ENCODE results near the gene SH3BGRL3. TPM values are rescaled to one million over a fixed set of nuclear protein-coding genes. Genes with fewer than 3 reads are reported as not detected.

SH3BGRL3 gene
- total and polyA plus RNA-seq, 2 of the 13 experiments (the other 11 are each of a cell fraction or from before 2014, with no cell fraction given), result 11.4 to 12.2 TPM

DNA sequence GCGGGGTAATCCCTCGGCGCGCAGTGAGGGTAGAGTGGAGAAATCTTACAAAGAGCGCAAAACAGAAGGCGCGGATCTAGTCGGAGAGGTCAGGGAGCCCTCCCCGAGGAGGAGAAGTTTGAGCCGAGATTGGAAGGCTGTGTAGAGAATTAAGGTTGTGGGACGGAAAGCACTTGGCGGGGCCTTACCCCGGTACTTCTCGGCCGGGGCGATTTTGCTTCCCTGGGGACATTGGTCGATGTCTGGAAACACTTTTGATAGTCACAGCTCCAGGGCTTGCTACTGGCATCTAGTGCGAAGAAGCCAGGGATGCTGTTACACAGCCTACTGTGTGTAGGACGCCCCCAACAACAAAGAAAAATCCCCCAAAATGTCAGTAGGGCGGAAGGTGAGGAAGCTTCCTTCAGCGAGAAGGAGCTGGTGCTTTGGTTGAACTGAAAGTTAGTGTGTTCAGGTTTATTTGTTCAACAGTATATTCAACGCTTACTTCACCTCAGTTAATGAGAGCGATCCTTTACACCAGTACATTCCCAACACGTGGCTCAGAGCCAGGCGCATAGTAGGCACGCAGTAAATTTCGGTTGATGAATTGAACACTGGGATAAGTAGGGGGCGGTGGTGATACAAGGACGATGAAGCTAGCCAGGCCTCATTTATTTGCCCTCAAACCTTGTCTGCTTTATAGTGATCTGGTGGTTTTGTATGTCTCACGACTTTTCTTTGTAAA, 45.1 kb upstream of the SH3BGRL3 start (continued):
- TF ChIP-seq, protein P1, sequence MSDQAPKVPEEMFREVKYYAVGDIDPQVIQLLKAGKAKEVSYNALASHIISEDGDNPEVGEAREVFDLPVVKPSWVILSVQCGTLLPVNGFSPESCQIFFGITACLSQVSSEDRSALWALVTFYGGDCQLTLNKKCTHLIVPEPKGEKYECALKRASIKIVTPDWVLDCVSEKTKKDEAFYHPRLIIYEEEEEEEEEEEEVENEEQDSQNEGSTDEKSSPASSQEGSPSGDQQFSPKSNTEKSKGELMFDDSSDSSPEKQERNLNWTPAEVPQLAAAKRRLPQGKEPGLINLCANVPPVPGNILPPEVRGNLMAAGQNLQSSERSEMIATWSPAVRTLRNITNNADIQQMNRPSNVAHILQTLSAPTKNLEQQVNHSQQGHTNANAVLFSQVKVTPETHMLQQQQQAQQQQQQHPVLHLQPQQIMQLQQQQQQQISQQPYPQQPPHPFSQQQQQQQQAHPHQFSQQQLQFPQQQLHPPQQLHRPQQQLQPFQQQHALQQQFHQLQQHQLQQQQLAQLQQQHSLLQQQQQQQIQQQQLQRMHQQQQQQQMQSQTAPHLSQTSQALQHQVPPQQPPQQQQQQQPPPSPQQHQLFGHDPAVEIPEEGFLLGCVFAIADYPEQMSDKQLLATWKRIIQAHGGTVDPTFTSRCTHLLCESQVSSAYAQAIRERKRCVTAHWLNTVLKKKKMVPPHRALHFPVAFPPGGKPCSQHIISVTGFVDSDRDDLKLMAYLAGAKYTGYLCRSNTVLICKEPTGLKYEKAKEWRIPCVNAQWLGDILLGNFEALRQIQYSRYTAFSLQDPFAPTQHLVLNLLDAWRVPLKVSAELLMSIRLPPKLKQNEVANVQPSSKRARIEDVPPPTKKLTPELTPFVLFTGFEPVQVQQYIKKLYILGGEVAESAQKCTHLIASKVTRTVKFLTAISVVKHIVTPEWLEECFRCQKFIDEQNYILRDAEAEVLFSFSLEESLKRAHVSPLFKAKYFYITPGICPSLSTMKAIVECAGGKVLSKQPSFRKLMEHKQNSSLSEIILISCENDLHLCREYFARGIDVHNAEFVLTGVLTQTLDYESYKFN (CRISPR knock-in tag; conservative IDR thresholded peaks at IDR 0.05), result peak; percentile 8; the same call in 1 of the 2 replicates
- TF ChIP-seq ZNF138 (CRISPR knock-in tag; IDR thresholded peaks at IDR 0.05; ENCODE audit: low read depth), result 0 out of 2 replicates have a peak, but pooled peaks have one; percentile 1
- peak; percentile 66 for TF ChIP-seq U2AF1 (optimal IDR thresholded peaks at IDR 0.05; ENCODE audit: low read depth, low read length)
- peak; percentile 98 for TF ChIP-seq ZKSCAN1 (IDR thresholded peaks at IDR 0.05; ENCODE audit: low read length)
- TF ChIP-seq ZMYM2 (CRISPR knock-in tag; IDR thresholded peaks at IDR 0.05), result 0 out of 2 replicates have a peak, but pooled peaks have one; percentile 16
- 0 out of 2 replicates have a peak, but pooled peaks have one; percentile 9 for TF ChIP-seq ZNF543 (CRISPR knock-in tag; IDR thresholded peaks at IDR 0.05)
- TF ChIP-seq ZSCAN29 (CRISPR knock-in tag; conservative IDR thresholded peaks at IDR 0.05), result 0 out of 2 replicates have a peak, but pooled peaks have one; percentile 63
- TF ChIP-seq, protein P2, sequence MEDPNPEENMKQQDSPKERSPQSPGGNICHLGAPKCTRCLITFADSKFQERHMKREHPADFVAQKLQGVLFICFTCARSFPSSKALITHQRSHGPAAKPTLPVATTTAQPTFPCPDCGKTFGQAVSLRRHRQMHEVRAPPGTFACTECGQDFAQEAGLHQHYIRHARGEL (CRISPR knock-in tag; IDR thresholded peaks at IDR 0.05), result no peak
- TF ChIP-seq, protein P3, sequence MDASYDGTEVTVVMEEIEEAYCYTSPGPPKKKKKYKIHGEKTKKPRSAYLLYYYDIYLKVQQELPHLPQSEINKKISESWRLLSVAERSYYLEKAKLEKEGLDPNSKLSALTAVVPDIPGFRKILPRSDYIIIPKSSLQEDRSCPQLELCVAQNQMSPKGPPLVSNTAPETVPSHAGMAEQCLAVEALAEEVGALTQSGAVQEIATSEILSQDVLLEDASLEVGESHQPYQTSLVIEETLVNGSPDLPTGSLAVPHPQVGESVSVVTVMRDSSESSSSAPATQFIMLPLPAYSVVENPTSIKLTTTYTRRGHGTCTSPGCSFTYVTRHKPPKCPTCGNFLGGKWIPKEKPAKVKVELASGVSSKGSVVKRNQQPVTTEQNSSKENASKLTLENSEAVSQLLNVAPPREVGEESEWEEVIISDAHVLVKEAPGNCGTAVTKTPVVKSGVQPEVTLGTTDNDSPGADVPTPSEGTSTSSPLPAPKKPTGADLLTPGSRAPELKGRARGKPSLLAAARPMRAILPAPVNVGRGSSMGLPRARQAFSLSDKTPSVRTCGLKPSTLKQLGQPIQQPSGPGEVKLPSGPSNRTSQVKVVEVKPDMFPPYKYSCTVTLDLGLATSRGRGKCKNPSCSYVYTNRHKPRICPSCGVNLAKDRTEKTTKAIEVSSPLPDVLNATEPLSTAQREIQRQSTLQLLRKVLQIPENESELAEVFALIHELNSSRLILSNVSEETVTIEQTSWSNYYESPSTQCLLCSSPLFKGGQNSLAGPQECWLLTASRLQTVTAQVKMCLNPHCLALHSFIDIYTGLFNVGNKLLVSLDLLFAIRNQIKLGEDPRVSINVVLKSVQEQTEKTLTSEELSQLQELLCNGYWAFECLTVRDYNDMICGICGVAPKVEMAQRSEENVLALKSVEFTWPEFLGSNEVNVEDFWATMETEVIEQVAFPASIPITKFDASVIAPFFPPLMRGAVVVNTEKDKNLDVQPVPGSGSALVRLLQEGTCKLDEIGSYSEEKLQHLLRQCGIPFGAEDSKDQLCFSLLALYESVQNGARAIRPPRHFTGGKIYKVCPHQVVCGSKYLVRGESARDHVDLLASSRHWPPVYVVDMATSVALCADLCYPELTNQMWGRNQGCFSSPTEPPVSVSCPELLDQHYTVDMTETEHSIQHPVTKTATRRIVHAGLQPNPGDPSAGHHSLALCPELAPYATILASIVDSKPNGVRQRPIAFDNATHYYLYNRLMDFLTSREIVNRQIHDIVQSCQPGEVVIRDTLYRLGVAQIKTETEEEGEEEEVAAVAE (CRISPR knock-in tag; IDR thresholded peaks at IDR 0.05; ENCODE audit: borderline replicate concordance), result no peak
- TF ChIP-seq, protein P4, sequence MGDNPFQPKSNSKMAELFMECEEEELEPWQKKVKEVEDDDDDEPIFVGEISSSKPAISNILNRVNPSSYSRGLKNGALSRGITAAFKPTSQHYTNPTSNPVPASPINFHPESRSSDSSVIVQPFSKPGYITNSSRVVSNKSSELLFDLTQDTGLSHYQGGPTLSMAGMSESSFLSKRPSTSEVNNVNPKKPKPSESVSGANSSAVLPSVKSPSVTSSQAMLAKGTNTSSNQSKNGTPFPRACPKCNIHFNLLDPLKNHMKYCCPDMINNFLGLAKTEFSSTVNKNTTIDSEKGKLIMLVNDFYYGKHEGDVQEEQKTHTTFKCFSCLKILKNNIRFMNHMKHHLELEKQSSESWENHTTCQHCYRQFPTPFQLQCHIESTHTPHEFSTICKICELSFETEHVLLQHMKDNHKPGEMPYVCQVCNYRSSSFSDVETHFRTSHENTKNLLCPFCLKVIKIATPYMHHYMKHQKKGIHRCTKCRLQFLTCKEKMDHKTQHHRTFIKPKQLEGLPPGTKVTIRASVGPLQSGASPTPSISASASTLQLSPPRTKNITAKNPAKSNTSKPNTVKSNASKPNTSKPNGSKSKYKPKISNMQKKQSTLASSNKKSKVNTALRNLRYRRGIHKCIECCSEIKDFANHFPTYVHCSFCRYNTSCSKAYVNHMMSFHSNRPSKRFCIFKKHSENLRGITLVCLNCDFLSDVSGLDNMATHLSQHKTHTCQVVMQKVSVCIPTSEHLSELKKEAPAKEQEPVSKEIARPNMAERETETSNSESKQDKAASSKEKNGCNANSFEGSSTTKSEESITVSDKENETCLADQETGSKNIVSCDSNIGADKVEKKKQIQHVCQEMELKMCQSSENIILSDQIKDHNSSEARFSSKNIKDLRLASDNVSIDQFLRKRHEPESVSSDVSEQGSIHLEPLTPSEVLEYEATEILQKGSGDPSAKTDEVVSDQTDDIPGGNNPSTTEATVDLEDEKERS (CRISPR knock-in tag; IDR thresholded peaks at IDR 0.05), result 0 out of 2 replicates have a peak, but pooled peaks have one; percentile 17
- 0 out of 2 replicates have a peak, but pooled peaks have one; percentile 14 for TF ChIP-seq KDM5A (IDR thresholded peaks at IDR 0.05; ENCODE audit: borderline replicate concordance, low read length)
